Effector CD8-positive, alpha-beta T cell (primary cell): ENCODE results near the gene HSPG2.
"Not testable (repeated sequence)": the region's sequence is repeated elsewhere in the genome, so short reads cannot be mapped to it uniquely, and the experiment has no call there.

Source experiments
- DNase-seq: peaks from one replicate; lab custom pipeline; 2025; lab: John Stamatoyannopoulos, UW

The HSPG2 gene

GRCh38 chr1:21932127-21932526 lies 5.0 kb downstream of the HSPG2 start:
- DNase-seq = no peak

GRCh38 chr1:21931171-21932093 lies 5.7 kb downstream of the HSPG2 start:
- DNase-seq = no peak

GRCh38 chr1:21930629-21931170 lies 6.4 kb downstream of the HSPG2 start:
- DNase-seq = no peak

- DNase-seq = no peak
These were observed 7.0 kb downstream of the HSPG2 start for GRCh38 chr1:21930080-21930571.

- DNase-seq = no peak
These were observed 9.4 kb downstream of the HSPG2 start for GRCh38 chr1:21927533-21928237.

- DNase-seq = no peak
These were observed 10.1 kb downstream of the HSPG2 start for GRCh38 chr1:21926814-21927532.

- no peak for DNase-seq
These were observed 11.0 kb downstream of the HSPG2 start for GRCh38 chr1:21926065-21926464.

- DNase-seq = no peak
These were observed 11.7 kb downstream of the HSPG2 start for GRCh38 chr1:21925334-21925940.

GRCh38 chr1:21924503-21925005 lies 12.6 kb downstream of the HSPG2 start:
- DNase-seq = no peak

GRCh38 chr1:21922090-21923013 lies 14.8 kb downstream of the HSPG2 start:
- DNase-seq = no peak

GRCh38 chr1:21921100-21921875 lies 15.8 kb downstream of the HSPG2 start:
- DNase-seq = no peak

GRCh38 chr1:21919520-21919919 lies 17.6 kb downstream of the HSPG2 start:
- no peak for DNase-seq

- not testable (repeated sequence) for DNase-seq
These were observed 19.9 kb downstream of the HSPG2 start for GRCh38 chr1:21917239-21917631.

- no peak for DNase-seq
These were observed 20.5 kb downstream of the HSPG2 start for GRCh38 chr1:21916447-21917238.

- DNase-seq = no peak
These were observed 22.1 kb downstream of the HSPG2 start for GRCh38 chr1:21914880-21915640.

GRCh38 chr1:21914450-21914849 lies 22.7 kb downstream of the HSPG2 start:
- no peak for DNase-seq

GRCh38 chr1:21913763-21914162 lies 23.3 kb downstream of the HSPG2 start:
- no peak for DNase-seq

GRCh38 chr1:21913258-21913657 lies 23.9 kb downstream of the HSPG2 start:
- no peak for DNase-seq
